Measurements from ENCODE around the gene C1orf232. TPM values are rescaled to one million over a fixed set of nuclear protein-coding genes. Genes with fewer than 3 reads are reported as not detected.

Gene C1orf232
- total RNA-seq, 2 donors from 2014 or later = not detected

DNA sequence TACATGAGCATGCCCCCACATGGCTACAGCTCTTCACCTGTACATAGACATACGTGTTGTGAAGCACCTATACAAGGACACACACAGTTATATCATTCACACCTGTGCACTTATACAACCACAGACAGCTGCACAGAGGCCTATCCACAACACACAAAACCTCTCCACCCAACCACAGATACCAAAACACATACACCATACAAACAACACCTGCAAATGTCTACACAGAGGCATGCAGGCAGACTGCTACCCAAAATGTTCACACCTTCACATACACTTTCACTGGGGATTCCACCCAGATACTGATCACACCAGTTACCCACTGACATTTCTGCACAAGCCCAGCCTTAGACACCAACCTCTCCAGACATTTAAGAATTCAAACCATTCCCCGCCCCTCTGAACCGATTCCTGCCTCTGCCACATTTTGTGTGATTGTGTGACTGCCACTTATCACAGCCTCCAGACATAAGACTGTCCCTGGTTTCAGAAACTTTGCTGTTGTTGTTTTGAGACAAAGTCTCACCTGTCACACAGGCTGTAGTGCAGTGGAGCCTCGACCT is 2.0 kb downstream of the C1orf232 start:
- H3K9me3 Mint-ChIP-seq = no peaks in the 10 kb centered on the region
- peaks cover 36% of the 10 kb centered on the region for H3K4me1 Mint-ChIP-seq
- H3K27ac ChIP-seq (ENCODE audit: low read depth, low read length) = no peak overlapping the region
- H3K4me3 Mint-ChIP-seq = no peak overlapping the region
- 92% methylated on average over 4 of the region's 4 CpGs for WGBS, 2 experiments (ENCODE audit: insufficient coverage in 1 of 2, insufficient read length in 1 of 2)
- H3K4me3 ChIP-seq (ENCODE audit: low read length) = no peak overlapping the region
- no peak overlapping the region for H3K9ac ChIP-seq (ENCODE audit: extremely low read depth, low read length, poor library complexity, severe bottlenecking)
- H3K9me3 ChIP-seq (ENCODE audit: control insufficient read depth, low read length) = no peaks in the 10 kb centered on the region
- H3K36me3 Mint-ChIP-seq (ENCODE audit: low read depth) = peaks cover 4% of the 10 kb centered on the region
- peaks cover 54% of the 10 kb centered on the region for H3K27me3 Mint-ChIP-seq (ENCODE audit: insufficient read depth)
- peaks cover 23% of the 10 kb centered on the region for H3K27me3 ChIP-seq (ENCODE audit: control insufficient read depth, insufficient read depth, low read length, poor library complexity, severe bottlenecking)
- DNase-seq = no peak
- no peak overlapping the region for H3K27ac Mint-ChIP-seq
- no peaks in the 10 kb centered on the region for H3K36me3 ChIP-seq (ENCODE audit: control insufficient read depth, insufficient read depth, low read length)
- TF ChIP-seq, protein P1, sequence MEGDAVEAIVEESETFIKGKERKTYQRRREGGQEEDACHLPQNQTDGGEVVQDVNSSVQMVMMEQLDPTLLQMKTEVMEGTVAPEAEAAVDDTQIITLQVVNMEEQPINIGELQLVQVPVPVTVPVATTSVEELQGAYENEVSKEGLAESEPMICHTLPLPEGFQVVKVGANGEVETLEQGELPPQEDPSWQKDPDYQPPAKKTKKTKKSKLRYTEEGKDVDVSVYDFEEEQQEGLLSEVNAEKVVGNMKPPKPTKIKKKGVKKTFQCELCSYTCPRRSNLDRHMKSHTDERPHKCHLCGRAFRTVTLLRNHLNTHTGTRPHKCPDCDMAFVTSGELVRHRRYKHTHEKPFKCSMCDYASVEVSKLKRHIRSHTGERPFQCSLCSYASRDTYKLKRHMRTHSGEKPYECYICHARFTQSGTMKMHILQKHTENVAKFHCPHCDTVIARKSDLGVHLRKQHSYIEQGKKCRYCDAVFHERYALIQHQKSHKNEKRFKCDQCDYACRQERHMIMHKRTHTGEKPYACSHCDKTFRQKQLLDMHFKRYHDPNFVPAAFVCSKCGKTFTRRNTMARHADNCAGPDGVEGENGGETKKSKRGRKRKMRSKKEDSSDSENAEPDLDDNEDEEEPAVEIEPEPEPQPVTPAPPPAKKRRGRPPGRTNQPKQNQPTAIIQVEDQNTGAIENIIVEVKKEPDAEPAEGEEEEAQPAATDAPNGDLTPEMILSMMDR (conservative IDR thresholded peaks at IDR 0.05) = no peak
- H3K4me1 ChIP-seq (ENCODE audit: control insufficient read depth, insufficient read depth, low read length) = peaks cover 15% of the 10 kb centered on the region

DNA sequence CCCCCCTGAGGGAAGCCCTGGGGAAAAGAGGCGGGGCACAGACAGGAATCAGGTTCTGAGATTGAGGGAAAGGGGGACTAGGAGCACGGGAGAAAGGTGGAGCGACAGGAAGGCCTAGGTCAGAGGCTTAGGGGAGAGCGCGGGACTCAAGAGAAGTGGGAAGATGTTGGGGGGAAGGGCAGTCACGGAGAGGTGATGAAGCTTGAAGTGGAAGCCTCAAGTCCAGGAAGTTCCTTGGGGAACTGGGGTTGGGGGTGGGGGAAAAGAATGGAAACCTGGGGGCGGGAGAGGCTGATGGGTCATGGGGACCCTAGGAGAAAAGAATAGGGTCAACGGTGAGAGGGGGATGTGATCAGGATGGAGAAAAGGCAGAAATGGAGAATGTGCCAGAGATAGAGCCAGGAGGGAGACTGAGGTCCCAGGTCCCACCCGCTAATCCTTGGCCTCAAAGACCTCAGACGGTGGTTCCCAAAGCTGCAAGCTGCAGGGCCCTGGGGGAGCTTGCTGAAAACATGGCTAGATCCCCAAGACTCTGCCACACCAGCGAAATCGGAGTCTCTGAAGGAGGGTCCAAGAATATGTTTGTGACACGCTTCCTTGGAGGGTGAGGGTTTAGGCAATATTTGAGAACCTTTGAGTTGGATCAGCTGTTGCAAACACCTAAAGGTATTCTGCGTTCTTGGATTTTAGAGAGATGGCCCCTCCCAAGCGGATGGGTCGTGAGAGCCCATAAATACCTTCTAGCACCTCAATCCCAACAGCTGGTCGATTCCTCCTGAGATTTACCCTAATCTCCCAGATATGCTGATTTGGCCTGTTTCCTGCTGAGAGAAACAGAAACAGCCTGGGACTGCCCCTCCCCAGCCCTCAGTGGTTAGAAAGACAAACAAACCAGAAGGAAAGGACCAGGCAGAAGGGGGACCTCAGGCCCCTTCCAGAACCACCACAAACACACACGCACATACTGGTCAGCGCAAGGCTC is 3.6 kb downstream of the C1orf232 start:
- TF ChIP-seq, protein P1 (conservative IDR thresholded peaks at IDR 0.05) = no peak
- H3K9ac ChIP-seq (ENCODE audit: extremely low read depth, low read length, poor library complexity, severe bottlenecking) = peak overlapping the region; percentile 44
- H3K27ac Mint-ChIP-seq = peak overlapping the region; percentile 94

DNA sequence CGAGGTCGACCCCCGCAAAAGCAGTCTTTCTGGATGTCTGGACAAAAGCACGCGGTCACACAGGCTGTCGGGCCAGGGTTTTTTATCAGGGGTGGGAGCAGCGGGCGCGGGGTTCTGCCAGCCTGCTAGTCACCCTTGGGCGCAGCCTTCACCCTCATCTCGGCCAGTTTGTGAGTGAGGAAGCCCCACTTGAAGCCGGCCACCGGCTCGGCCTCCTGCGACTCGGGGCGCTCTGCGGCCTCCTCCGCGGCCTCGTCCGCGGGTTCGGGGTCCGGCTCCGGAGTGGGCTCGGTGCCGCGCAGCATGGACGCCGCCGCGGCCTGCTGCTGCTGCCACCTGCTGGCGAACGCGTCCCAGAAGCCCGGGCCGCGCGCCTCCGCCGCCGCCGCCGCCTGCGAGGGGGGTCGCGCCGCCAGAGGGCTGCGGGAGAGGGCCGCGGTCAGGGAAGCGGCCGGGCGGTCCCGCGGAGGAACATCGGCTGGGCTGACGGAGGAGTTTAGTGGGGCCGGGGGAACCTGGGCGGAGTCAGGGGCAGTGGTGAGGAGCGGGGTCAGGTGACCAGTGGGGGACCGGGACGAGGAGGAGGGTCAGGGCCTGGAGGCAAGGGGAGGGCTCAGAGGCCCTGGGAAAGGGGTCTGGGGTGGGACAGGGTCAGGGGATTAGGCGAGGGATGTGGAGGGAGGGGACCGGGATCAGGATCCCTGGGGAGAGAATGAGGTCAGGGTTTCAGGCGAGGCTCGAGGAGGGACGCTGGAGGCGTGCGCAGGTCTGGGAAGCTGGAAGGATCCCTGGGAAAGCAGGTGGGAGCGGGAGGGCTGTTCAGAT is 4.5 kb downstream of the C1orf232 start:
- DNase-seq = peak; percentile 92
- peaks cover 72% of the 10 kb centered on the region for H3K27me3 Mint-ChIP-seq (ENCODE audit: insufficient read depth)
- peak overlapping the region; percentile 67 for H3K4me3 Mint-ChIP-seq
- Histone ChIP-seq H3K4me1 (ENCODE audit: control insufficient read depth, insufficient read depth, low read length) (peaks cover 3% of the 10 kb centered on the region), H3K27ac (ENCODE audit: low read depth, low read length) (peak overlapping the region; percentile 38), H3K9ac (ENCODE audit: extremely low read depth, low read length, poor library complexity, severe bottlenecking) (peak overlapping the region; percentile 44), H3K9me3 (ENCODE audit: control insufficient read depth, low read length) (no peaks in the 10 kb centered on the region), H3K36me3 (ENCODE audit: control insufficient read depth, insufficient read depth, low read length) (no peaks in the 10 kb centered on the region), H3K27me3 (ENCODE audit: control insufficient read depth, insufficient read depth, low read length, poor library complexity, severe bottlenecking) (peaks cover 47% of the 10 kb centered on the region), H3K4me3 (ENCODE audit: low read length) (peak overlapping the region; percentile 74)
- peak overlapping the region; percentile 94 for H3K27ac Mint-ChIP-seq
- TF ChIP-seq, protein P1 (conservative IDR thresholded peaks at IDR 0.05) = peak; percentile 85
- 11 to 32% methylated on average over 21 to 72 of the region's 72 CpGs for WGBS, 2 experiments (ENCODE audit: insufficient coverage in 1 of 2, insufficient read length in 1 of 2)
- peaks cover 37% of the 10 kb centered on the region for H3K4me1 Mint-ChIP-seq
- H3K9me3 Mint-ChIP-seq = no peaks in the 10 kb centered on the region
- H3K36me3 Mint-ChIP-seq (ENCODE audit: low read depth) = no peaks in the 10 kb centered on the region

More for the DNA sequence above, 3.6 kb downstream of the C1orf232 start:
- H3K4me1 Mint-ChIP-seq = peaks cover 34% of the 10 kb centered on the region
- 37 to 48% methylated on average over 12 to 19 of the region's 19 CpGs for WGBS, 2 experiments (ENCODE audit: insufficient coverage in 1 of 2, insufficient read length in 1 of 2)
- DNase-seq = peak; percentile 76
- no peaks in the 10 kb centered on the region for H3K9me3 ChIP-seq (ENCODE audit: control insufficient read depth, low read length)
- peak overlapping the region; percentile 38 for H3K27ac ChIP-seq (ENCODE audit: low read depth, low read length)
- H3K27me3 ChIP-seq (ENCODE audit: control insufficient read depth, insufficient read depth, low read length, poor library complexity, severe bottlenecking) = peaks cover 38% of the 10 kb centered on the region
- no peaks in the 10 kb centered on the region for H3K36me3 Mint-ChIP-seq (ENCODE audit: low read depth)
- H3K4me1 ChIP-seq (ENCODE audit: control insufficient read depth, insufficient read depth, low read length) = peaks cover 3% of the 10 kb centered on the region
- H3K27me3 Mint-ChIP-seq (ENCODE audit: insufficient read depth) = peaks cover 65% of the 10 kb centered on the region
- H3K4me3 ChIP-seq (ENCODE audit: low read length) = peak overlapping the region; percentile 74
- H3K9me3 Mint-ChIP-seq = no peaks in the 10 kb centered on the region
- H3K4me3 Mint-ChIP-seq = peak overlapping the region; percentile 67
- H3K36me3 ChIP-seq (ENCODE audit: control insufficient read depth, insufficient read depth, low read length) = no peaks in the 10 kb centered on the region
